Activated CD8-positive, alpha-beta memory T cell treated with anti-CD3 and anti-CD28 coated beads, Interleukin-2, amount 10 ng/mL, durations not matched to agents 7 days and 5 days (primary cell): Measurements from ENCODE around the gene KLHDC8B. TPM values are rescaled to one million over a fixed set of nuclear protein-coding genes. Genes with fewer than 3 reads are reported as not detected.

Experiments used
- ATAC-seq: fragments of 150-1000 bp; cut with Tn5 transposase; one replicate; pipeline ENCODE4 v1.10.0; 2021; ENCODE audit warnings: moderate library complexity
- CTCF ChIA-PET: fragments of 350-600 bp; sonication (Branson Sonifier 250); formaldehyde crosslinking; loops from one replicate; lab custom pipeline; 2021; ENCODE audit warnings: antibody characterized with exemption; lab: Charles Lee
- DNase-seq: peaks from one replicate; pipeline ENCODE4 v3.0.0-alpha.2; 2020
- H3K27ac Mint-ChIP-seq: one replicate; pipeline ENCODE4 v1.8.0; 2021; ENCODE audit warnings: mild to moderate bottlenecking, mixed read lengths
- H3K27me3 Mint-ChIP-seq: one replicate; pipeline ENCODE4 v1.8.0; 2021; ENCODE audit warnings: mixed read lengths
- H3K36me3 Mint-ChIP-seq: one replicate; pipeline ENCODE4 v1.8.0; 2021; ENCODE audit warnings: mild to moderate bottlenecking, mixed read lengths
- H3K4me1 Mint-ChIP-seq: one replicate; pipeline ENCODE4 v1.8.0; 2021; ENCODE audit warnings: mixed read lengths
- H3K4me3 Mint-ChIP-seq: one replicate; pipeline ENCODE4 v1.8.0; 2021; ENCODE audit warnings: mild to moderate bottlenecking, moderate library complexity, mixed read lengths
- H3K9me3 Mint-ChIP-seq: one replicate; pipeline ENCODE4 v1.8.0; 2022; ENCODE audit warnings: low read depth, mixed read lengths
- total RNA-seq, 2 experiments: library from RNA; stranded (reverse); gene quantifications; one replicate each; pipeline ENCODE4 v1.2.3, GENCODE V29; 2021

The KLHDC8B gene
- total RNA-seq, 2 experiments from 2014 or later, result 0.80 to 1.3 TPM

DNA sequence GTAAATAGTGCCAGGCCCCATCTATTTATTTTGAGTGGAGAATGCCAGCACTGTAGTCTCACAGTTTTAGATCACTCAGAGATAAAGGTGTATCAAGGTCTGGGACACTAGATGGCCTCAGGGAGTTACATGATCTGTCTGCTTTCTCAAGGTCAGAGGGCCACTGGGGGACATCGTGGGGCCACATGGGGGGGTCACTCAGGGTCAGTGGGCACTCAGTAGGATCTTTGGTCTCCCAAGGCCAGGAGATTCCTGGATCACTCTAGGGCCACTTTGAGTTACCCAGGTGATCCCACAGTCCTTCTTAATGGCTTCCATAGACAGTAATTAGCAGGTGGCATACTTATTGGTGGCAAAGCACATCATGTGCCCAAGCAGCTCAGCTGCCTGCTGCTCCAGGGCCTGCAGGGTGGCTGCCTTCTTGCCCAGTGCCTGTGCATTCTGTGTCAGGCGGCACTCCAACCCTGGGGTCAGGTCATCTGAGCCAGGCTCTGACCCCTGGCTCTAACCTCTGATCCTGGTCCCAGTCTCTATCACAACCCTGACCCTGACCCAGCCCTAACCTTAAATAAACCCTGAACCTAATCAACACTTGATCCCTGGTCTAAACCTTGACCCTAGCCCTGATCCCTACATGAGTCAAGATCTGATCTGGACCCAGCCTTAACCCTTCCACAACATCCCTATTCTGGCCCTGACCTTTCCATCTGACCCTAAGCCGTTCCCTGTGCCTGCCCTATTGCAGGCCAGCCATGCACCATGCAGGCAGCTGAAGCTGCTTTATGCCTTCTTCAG is 36.7 kb upstream of the KLHDC8B start:
- Mint-ChIP-seq H3K4me3 (no peak overlapping the region), H3K4me1 (no peaks in the 10 kb centered on the region), H3K27me3 (peaks cover 3% of the 10 kb centered on the region), H3K27ac (no peak overlapping the region), H3K9me3 (no peaks in the 10 kb centered on the region), H3K36me3 (no peaks in the 10 kb centered on the region)
- ATAC-seq, result no peak
- CTCF ChIA-PET, result interaction anchor here (0.5 kb wide), 1 partner anchor 947 kb away, joined by 3 read pairs; no protein-coding TSS in a partner anchor
- DNase-seq, result no peak

GRCh38 chr3:49135499-49135898 is 35.9 kb upstream of the KLHDC8B start:
- CTCF ChIA-PET, result no interaction called here
- ATAC-seq, result no peak

DNA sequence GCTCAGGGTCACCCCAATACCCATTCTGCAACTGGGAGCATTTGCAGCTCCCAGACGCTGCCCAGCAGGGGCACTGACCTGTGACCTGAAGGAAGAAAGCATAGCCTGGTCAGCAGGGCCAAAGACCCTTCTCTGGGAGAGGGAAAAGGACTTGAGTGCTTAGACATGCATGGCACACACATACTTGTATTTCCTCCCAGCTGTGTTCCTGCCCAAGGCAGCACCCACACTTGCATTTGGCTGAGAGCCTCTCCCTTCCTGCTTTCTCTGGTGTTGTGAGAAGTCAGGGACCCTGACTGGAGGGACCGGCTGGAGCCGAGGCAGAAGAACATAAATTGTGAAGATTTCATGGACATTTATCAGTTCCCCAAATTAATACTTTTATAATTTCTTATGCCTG is 31.3 kb upstream of the KLHDC8B start:
- H3K27me3 Mint-ChIP-seq, result peaks cover 3% of the 10 kb centered on the region

More at GRCh38 chr3:49135499-49135898, 35.9 kb upstream of the KLHDC8B start:
- Mint-ChIP-seq H3K27me3 (peaks cover 6% of the 10 kb centered on the region), H3K4me3 (no peak overlapping the region), H3K4me1 (no peaks in the 10 kb centered on the region), H3K27ac (no peak overlapping the region), H3K9me3 (no peaks in the 10 kb centered on the region), H3K36me3 (no peaks in the 10 kb centered on the region)
- no peak for DNase-seq

DNA sequence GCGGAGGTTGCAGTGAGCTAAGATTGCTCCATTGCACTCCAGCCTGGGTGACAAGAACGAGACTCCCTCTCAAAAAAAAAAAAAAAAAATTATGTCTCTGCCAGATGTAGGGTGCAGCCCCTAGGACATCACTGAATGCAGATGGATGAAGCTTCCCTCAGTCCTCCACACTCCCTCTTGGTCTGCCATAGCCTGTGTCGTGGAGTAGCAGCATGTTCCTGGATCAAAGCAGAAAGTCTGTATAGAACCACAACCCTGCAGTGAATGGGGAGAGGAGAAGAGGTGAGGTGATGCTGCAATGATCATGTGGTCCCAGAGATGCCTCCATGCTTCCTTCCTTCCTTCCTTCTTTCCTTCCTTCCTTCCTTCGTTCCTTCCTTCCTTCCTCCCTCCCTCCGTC is 23.2 kb upstream of the KLHDC8B start:
- Mint-ChIP-seq H3K27me3 (no peaks in the 10 kb centered on the region), H3K4me1 (no peaks in the 10 kb centered on the region), H3K9me3 (no peaks in the 10 kb centered on the region), H3K4me3 (no peak overlapping the region), H3K36me3 (no peaks in the 10 kb centered on the region), H3K27ac (no peak overlapping the region)
- ATAC-seq, result no peak
- CTCF ChIA-PET, result no interaction called here
- DNase-seq, result no peak

More for the DNA sequence above, 31.3 kb upstream of the KLHDC8B start:
- no peak overlapping the region for H3K27ac Mint-ChIP-seq
- ATAC-seq, result no peak
- DNase-seq, result no peak
- H3K4me3 Mint-ChIP-seq, result no peak overlapping the region
- peaks cover 3% of the 10 kb centered on the region for H3K9me3 Mint-ChIP-seq
- peaks cover 6% of the 10 kb centered on the region for H3K4me1 Mint-ChIP-seq
- CTCF ChIA-PET, result no interaction called here
- H3K36me3 Mint-ChIP-seq, result no peaks in the 10 kb centered on the region

DNA sequence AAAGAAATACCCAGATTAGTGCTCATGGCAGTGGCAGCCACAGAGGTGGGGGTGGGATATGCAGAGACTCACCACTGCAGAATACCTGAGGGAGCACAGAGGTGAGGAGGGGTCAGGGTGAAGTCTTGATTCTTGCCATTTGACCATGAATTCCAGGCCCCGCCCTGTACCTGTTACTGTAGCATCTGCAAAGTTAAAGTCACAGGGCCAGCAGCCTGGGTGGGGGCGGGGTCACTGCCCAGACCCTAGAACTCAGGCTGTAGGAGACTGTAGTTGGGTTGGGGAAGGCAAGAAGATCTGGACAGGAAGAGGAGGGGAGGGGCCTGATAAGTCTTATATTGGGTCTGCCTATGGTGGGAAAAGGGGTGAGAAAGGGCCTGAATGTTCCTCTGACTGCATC is 19.8 kb upstream of the KLHDC8B start:
- H3K4me3 Mint-ChIP-seq, result no peak overlapping the region
- H3K9me3 Mint-ChIP-seq, result no peaks in the 10 kb centered on the region
- DNase-seq (no peak), ATAC-seq (no peak)
- no peak overlapping the region for H3K27ac Mint-ChIP-seq
- no peaks in the 10 kb centered on the region for H3K36me3 Mint-ChIP-seq
- no peaks in the 10 kb centered on the region for H3K27me3 Mint-ChIP-seq
- no peaks in the 10 kb centered on the region for H3K4me1 Mint-ChIP-seq
- CTCF ChIA-PET, result no interaction called here

DNA sequence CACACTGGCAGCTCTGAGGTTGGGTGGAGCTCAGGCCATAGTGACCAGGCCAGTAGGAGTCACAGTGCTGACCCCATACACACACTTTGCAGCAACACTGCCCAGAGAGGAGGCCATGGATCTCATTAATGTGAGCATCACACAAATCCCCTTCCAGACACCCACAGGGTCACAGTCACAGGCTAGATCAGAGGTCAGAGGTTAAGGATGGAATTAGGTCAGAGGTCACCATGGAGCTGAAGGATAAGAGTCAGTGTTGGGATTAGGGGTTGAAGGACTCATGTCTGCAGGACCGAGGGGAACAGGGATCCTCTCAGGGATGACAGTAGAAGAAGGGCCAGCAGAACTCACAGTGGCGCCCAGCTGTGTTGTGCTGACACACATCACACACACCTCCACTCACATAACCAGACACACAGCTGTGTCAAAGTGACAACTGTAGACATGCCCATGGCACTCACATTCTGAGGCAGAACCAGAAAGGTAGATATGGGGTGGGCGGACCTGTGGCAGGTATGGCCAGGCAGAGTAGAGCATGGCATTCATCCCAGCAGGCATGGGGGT is 18.0 kb upstream of the KLHDC8B start:
- peaks cover 2% of the 10 kb centered on the region for H3K4me1 Mint-ChIP-seq
- CTCF ChIA-PET, result interaction anchor here (0.9 to 1.2 kb wide), 3 partner anchors 32 to 166 kb away, joined by 3 to 4 read pairs (median 3); partner anchors contain the start of gene USP19
- no peak for ATAC-seq
- DNase-seq, result no peak
- no peak overlapping the region for H3K4me3 Mint-ChIP-seq
- no peak overlapping the region for H3K27ac Mint-ChIP-seq
- no peaks in the 10 kb centered on the region for H3K27me3 Mint-ChIP-seq
- no peaks in the 10 kb centered on the region for H3K36me3 Mint-ChIP-seq
- H3K9me3 Mint-ChIP-seq, result no peaks in the 10 kb centered on the region

DNA sequence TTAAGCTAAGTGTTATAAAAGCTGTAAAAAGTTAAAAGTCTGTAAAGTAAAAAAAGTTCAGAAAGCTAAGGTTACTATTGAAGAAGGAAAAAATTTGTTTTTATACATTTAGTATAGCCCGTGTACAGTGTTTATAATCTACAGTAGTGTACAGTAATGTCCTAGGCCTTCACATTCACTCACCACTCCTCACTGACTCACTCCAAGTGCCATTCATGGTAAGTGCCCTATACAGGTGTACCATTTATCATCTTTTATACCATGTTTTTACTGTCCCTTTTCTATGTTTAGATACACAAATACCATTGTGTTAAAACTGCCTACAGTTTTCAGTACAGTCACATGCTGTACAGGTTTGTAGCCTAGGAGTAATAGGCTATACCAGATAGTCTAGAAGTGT is 14.1 kb upstream of the KLHDC8B start:
- ATAC-seq, result no peak
- Mint-ChIP-seq H3K4me1 (peaks cover 13% of the 10 kb centered on the region), H3K27ac (no peak overlapping the region), H3K4me3 (no peak overlapping the region), H3K36me3 (peaks cover 4% of the 10 kb centered on the region), H3K9me3 (no peaks in the 10 kb centered on the region), H3K27me3 (no peaks in the 10 kb centered on the region)
- DNase-seq, result no peak
- CTCF ChIA-PET, result interaction anchor here (0.6 to 4.9 kb wide), 8 partner anchors 13 to 292 kb away, joined by 3 to 28 read pairs (median 4); partner anchors contain the start of genes KLHDC8B, QRICH1 and WDR6

- H3K27ac Mint-ChIP-seq, result no peak overlapping the region
- no peak overlapping the region for H3K4me3 Mint-ChIP-seq
- peaks cover 7% of the 10 kb centered on the region for H3K36me3 Mint-ChIP-seq
- ATAC-seq (peak; percentile 80), DNase-seq (peak; percentile 82)
- H3K4me1 Mint-ChIP-seq, result peaks cover 20% of the 10 kb centered on the region
- CTCF ChIA-PET, result interaction anchor here (0.6 to 4.9 kb wide), 12 partner anchors 12 to 340 kb away, joined by 3 to 28 read pairs (median 4); partner anchors contain the start of genes KLHDC8B, P4HTM, QRICH1 and USP19
- no peaks in the 10 kb centered on the region for H3K27me3 Mint-ChIP-seq
- H3K9me3 Mint-ChIP-seq, result no peaks in the 10 kb centered on the region
Measured at GRCh38 chr3:49158103-49158709, 13.2 kb upstream of the KLHDC8B start.

DNA sequence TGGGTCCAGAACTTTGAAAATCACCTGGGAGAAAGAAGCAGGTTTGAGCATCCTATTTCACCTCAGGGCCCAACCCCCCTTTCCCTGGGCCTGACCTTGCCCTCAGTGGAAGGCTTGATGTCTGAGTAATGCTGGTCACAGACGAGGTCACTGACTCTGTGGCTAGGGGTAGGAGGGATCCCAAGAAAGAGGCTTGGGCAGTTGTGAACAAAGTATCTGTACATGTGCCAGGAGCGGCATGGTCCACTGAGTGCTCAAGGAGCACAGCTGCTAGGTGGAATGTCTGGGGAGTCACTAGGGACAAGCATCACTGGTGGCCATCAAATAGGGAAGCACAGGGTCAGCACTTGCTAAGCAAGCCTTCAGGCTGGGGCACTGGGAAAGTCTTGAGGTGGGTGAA is 12.6 kb upstream of the KLHDC8B start:
- ATAC-seq, result no peak
- H3K27ac Mint-ChIP-seq, result no peak overlapping the region
- CTCF ChIA-PET, result interaction anchor here (0.6 to 4.9 kb wide), 9 partner anchors 12 to 340 kb away, joined by 3 to 28 read pairs (median 3); partner anchors contain the start of genes KLHDC8B, P4HTM, QRICH1 and USP19
- no peaks in the 10 kb centered on the region for H3K9me3 Mint-ChIP-seq
- no peak overlapping the region for H3K4me3 Mint-ChIP-seq
- H3K27me3 Mint-ChIP-seq, result no peaks in the 10 kb centered on the region
- peaks cover 25% of the 10 kb centered on the region for H3K4me1 Mint-ChIP-seq
- H3K36me3 Mint-ChIP-seq, result peaks cover 11% of the 10 kb centered on the region
- DNase-seq, result no peak

GRCh38 chr3:49161197-49161596 is 10.2 kb upstream of the KLHDC8B start:
- Mint-ChIP-seq H3K27ac (no peak overlapping the region), H3K27me3 (no peaks in the 10 kb centered on the region), H3K36me3 (peaks cover 18% of the 10 kb centered on the region), H3K4me3 (no peak overlapping the region), H3K4me1 (peaks cover 42% of the 10 kb centered on the region), H3K9me3 (no peaks in the 10 kb centered on the region)
- ATAC-seq (no peak), DNase-seq (no peak)
- CTCF ChIA-PET, result interaction anchor here (0.9 to 2.1 kb wide), 3 partner anchors 10 to 173 kb away, joined by 3 to 9 read pairs (median 3); partner anchors contain the start of gene KLHDC8B

- Mint-ChIP-seq H3K27me3 (no peaks in the 10 kb centered on the region), H3K9me3 (no peaks in the 10 kb centered on the region), H3K27ac (peak overlapping the region; percentile 57), H3K4me3 (no peak overlapping the region), H3K4me1 (peaks cover 48% of the 10 kb centered on the region), H3K36me3 (peaks cover 18% of the 10 kb centered on the region)
- CTCF ChIA-PET, result interaction anchor here (0.9 to 2.1 kb wide), 3 partner anchors 9 to 174 kb away, joined by 3 to 9 read pairs (median 3); partner anchors contain the start of gene KLHDC8B
- ATAC-seq, result no peak
- no peak for DNase-seq
Measured at GRCh38 chr3:49161808-49162530, 9.4 kb upstream of the KLHDC8B start.

DNA sequence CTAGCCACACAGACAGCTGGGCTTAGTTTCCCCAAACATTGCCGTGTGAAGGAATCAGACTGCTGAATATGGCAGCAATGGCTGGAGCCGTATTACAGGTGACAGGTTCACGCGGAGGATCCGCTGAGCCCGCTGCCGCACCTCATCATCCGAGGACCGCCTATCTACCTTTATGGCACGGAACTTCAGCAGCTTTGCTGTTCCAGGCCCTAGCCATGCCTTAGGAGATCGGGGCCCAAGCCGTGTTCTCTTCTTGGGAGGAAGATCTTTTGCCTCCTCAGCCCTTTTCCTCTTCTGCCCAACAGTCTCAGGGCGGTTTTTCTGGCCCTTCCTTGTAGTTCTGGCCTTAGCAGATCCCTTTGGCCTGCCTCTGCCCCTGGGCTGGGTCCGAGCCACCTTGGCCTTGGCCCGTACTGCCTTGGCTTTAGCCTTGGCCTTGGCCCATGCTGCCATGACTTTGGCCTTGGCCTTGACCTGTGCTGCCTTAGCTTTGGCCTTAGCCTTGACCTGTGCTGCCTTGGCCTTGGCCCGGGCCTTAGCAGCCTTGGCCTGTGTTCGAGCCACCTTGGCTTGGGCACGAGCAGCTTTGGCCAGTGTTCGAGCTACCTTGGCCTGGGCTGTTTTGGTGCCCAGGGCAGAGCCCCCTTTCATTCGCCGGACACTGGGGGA is 8.5 kb upstream of the KLHDC8B start:
- Mint-ChIP-seq H3K27me3 (no peaks in the 10 kb centered on the region), H3K4me1 (peaks cover 48% of the 10 kb centered on the region), H3K4me3 (no peak overlapping the region), H3K27ac (no peak overlapping the region), H3K36me3 (peaks cover 18% of the 10 kb centered on the region), H3K9me3 (no peaks in the 10 kb centered on the region)
- DNase-seq (no peak), ATAC-seq (no peak)
- CTCF ChIA-PET, result interaction anchor here (2.1 kb wide), 1 partner anchor 8 kb away, joined by 9 read pairs; the partner anchor contains the start of gene KLHDC8B
